ENCODE results near the gene GAL3ST2. TPM values are rescaled to one million over a fixed set of nuclear protein-coding genes. Genes with fewer than 3 reads are reported as not detected.
A peak's percentile ranks its signal among the peaks of the same experiment; 100 is the strongest.

Gene GAL3ST2
- total RNA-seq, 2 experiments from 2014 or later: 1.1 TPM; not detected in 1

DNA sequence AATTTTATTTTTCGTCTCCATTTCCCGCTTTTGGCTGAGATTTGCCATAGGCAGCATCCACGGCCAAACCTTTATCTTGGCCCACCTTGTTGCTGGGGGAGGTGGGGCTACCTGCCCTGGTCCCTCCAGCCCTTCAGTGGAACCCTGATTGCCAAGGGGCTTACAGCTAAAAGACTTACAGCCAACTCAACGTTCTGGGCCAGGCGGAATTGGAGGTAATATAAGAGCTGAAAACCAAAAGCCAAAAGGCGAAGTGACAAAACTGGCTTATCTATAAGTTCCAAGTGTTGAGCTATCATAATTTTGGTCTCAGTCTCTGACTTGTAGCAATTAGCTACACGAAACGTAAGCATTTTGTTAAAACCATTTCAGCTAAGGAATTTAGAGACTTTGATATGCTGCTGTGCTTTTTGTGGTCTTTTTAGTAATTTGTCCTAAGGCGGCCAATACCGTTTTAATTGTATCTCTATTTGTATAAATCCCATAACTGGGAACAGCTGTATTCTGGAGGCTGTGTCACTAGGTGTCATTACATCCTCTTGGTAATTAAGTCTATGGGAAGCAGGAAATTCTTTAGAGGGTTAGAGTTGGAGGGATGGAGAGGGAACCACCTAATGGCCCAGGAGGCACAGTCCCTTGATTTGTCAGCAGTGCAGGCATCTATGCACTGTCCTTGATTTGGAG lies 58.0 kb downstream of the GAL3ST2 start:
- H2AFZ ChIP-seq (ENCODE audit: low read length): no peak overlapping the region
- ChIA-PET CTCF (ENCODE audit: unreplicated experiment) (no interaction called here), POLR2A (no interaction called here)
- H3K36me3 ChIP-seq (ENCODE audit: insufficient read depth, low read length): no peaks in the 10 kb centered on the region
- H3K79me2 ChIP-seq (ENCODE audit: insufficient read depth, low read depth, low read length): no peaks in the 10 kb centered on the region
- intact Hi-C loops (cut with micrococcal nuclease; ENCODE audit: unreplicated experiment): no loop called here
- H3K4me2 ChIP-seq (ENCODE audit: low read length): no peak overlapping the region
- BruUV-seq (replicated peaks): no TSS peak
- H3K4me3 ChIP-seq (ENCODE audit: low read depth, low read length, poor library complexity, severe bottlenecking): no peak overlapping the region
- no peaks in the 10 kb centered on the region for H3K9me3 ChIP-seq (ENCODE audit: low read length)
- no peak overlapping the region for H3K27ac ChIP-seq (ENCODE audit: low read depth, low read length, poor library complexity, severe bottlenecking)
- TF ChIP-seq, protein P1, sequence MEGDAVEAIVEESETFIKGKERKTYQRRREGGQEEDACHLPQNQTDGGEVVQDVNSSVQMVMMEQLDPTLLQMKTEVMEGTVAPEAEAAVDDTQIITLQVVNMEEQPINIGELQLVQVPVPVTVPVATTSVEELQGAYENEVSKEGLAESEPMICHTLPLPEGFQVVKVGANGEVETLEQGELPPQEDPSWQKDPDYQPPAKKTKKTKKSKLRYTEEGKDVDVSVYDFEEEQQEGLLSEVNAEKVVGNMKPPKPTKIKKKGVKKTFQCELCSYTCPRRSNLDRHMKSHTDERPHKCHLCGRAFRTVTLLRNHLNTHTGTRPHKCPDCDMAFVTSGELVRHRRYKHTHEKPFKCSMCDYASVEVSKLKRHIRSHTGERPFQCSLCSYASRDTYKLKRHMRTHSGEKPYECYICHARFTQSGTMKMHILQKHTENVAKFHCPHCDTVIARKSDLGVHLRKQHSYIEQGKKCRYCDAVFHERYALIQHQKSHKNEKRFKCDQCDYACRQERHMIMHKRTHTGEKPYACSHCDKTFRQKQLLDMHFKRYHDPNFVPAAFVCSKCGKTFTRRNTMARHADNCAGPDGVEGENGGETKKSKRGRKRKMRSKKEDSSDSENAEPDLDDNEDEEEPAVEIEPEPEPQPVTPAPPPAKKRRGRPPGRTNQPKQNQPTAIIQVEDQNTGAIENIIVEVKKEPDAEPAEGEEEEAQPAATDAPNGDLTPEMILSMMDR (conservative IDR thresholded peaks at IDR 0.05; ENCODE audit: low read length): no peak
- no peak for TF ChIP-seq EZH2phosphoT487 (IDR thresholded peaks at IDR 0.05; ENCODE audit: borderline replicate concordance, low read depth, low read length)
- no peaks in the 10 kb centered on the region for H3K9me2 ChIP-seq (ENCODE audit: insufficient read depth, low read length)
- H4K20me1 ChIP-seq (ENCODE audit: insufficient read depth, low read length): no peaks in the 10 kb centered on the region
- no peaks in the 10 kb centered on the region for H3K4me1 ChIP-seq (ENCODE audit: insufficient read depth, low read length, poor library complexity, severe bottlenecking)
- DNase-seq (ENCODE audit: low spot score): no peak

DNA sequence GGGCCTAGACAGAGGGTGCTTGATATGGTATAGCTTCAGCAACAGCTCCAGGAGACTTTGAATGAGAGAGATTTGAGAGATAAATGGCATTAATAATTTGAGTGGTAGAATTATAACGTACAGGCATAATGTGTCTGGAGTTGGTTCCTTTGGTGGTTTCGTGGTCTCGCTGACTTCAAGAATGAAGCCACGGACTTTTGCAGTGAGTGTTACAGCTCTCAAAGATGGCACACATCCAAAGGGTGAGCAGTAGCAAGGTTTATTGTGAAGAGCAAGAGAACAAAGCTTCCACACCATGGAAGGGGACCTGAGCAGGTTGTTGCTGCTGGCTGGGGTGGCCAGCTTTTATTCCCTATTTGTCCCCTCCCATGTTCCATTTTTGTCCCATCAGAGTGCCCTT lies 59.0 kb downstream of the GAL3ST2 start:
- Histone ChIP-seq H3K27ac (ENCODE audit: low read depth, low read length, poor library complexity, severe bottlenecking) (no peak overlapping the region), H3K4me3 (ENCODE audit: low read depth, low read length, poor library complexity, severe bottlenecking) (no peak overlapping the region), H3K4me2 (ENCODE audit: low read length) (no peak overlapping the region), H3K36me3 (ENCODE audit: insufficient read depth, low read length) (no peaks in the 10 kb centered on the region), H4K20me1 (ENCODE audit: insufficient read depth, low read length) (no peaks in the 10 kb centered on the region), H3K9me2 (ENCODE audit: insufficient read depth, low read length) (no peaks in the 10 kb centered on the region), H3K79me2 (ENCODE audit: insufficient read depth, low read depth, low read length) (no peaks in the 10 kb centered on the region), H3K9me3 (ENCODE audit: low read length) (no peaks in the 10 kb centered on the region), H2AFZ (ENCODE audit: low read length) (no peak overlapping the region), H3K4me1 (ENCODE audit: insufficient read depth, low read length, poor library complexity, severe bottlenecking) (no peaks in the 10 kb centered on the region)
- CTCF ChIA-PET (ENCODE audit: unreplicated experiment): no interaction called here
- POLR2A ChIA-PET: no interaction called here
- intact Hi-C loops (cut with micrococcal nuclease; ENCODE audit: unreplicated experiment): no loop called here
- BruUV-seq (replicated peaks): no TSS peak
- no peak for TF ChIP-seq EZH2phosphoT487 (IDR thresholded peaks at IDR 0.05; ENCODE audit: borderline replicate concordance, low read depth, low read length)
- TF ChIP-seq, protein P1 (conservative IDR thresholded peaks at IDR 0.05; ENCODE audit: low read length): no peak
- DNase-seq (ENCODE audit: low spot score): no peak

DNA sequence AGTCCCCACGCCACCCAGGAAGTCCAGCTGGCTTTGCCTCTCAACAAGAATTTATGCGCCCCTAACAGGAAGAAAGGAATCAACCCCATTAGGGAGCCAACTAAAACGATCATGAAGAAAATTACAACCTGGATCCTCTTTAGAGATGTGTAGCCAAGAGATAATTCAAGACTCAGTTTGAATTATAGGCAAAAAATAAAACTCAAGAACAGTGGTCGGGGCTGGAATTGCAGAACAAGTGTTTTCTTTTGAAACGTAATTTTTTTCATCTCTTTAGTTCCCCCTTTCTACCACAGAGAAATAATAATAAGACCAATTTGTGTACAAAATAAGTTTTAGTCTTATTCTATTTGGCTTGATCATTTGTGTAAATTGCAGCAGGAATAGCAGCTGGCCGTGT lies 59.7 kb downstream of the GAL3ST2 start:
- Histone ChIP-seq H3K4me1 (ENCODE audit: insufficient read depth, low read length, poor library complexity, severe bottlenecking) (no peaks in the 10 kb centered on the region), H3K36me3 (ENCODE audit: insufficient read depth, low read length) (no peaks in the 10 kb centered on the region), H3K27ac (ENCODE audit: low read depth, low read length, poor library complexity, severe bottlenecking) (no peak overlapping the region), H3K79me2 (ENCODE audit: insufficient read depth, low read depth, low read length) (no peaks in the 10 kb centered on the region), H3K9me3 (ENCODE audit: low read length) (no peaks in the 10 kb centered on the region), H4K20me1 (ENCODE audit: insufficient read depth, low read length) (no peaks in the 10 kb centered on the region), H3K4me2 (ENCODE audit: low read length) (no peak overlapping the region), H2AFZ (ENCODE audit: low read length) (no peak overlapping the region), H3K4me3 (ENCODE audit: low read depth, low read length, poor library complexity, severe bottlenecking) (no peak overlapping the region), H3K9me2 (ENCODE audit: insufficient read depth, low read length) (no peaks in the 10 kb centered on the region)
- TF ChIP-seq, protein P1 (conservative IDR thresholded peaks at IDR 0.05; ENCODE audit: low read length): peak; percentile 30; the same call in 1 of the 2 replicates
- no peak for TF ChIP-seq EZH2phosphoT487 (IDR thresholded peaks at IDR 0.05; ENCODE audit: borderline replicate concordance, low read depth, low read length)
- intact Hi-C loops (cut with micrococcal nuclease; ENCODE audit: unreplicated experiment): no loop called here
- ChIA-PET POLR2A (no interaction called here), CTCF (ENCODE audit: unreplicated experiment) (no interaction called here)
- DNase-seq (ENCODE audit: low spot score): no peak
- no TSS peak for BruUV-seq (replicated peaks)
